GM21447 (cell line): ENCODE data around the gene MTUS2.
"Not testable (repeated sequence)": the region's sequence is repeated elsewhere in the genome, so short reads cannot be mapped to it uniquely, and the experiment has no call there.

Experiments used
- ATAC-seq: cut with Tn5 transposase; IDR thresholded peaks from one replicate; pipeline ENCODE4 v1.9.1; 2021; ENCODE audit not compliant: unreplicated experiment

Gene MTUS2

GRCh38 chr13:29210676-29211075, 390.5 kb downstream of the MTUS2 start:
- no peak for ATAC-seq

- not testable (repeated sequence) for ATAC-seq
Observed at GRCh38 chr13:29211162-29211561, 391.0 kb downstream of the MTUS2 start.

GRCh38 chr13:29222458-29222857, 402.3 kb downstream of the MTUS2 start:
- ATAC-seq: no peak

- no peak for ATAC-seq
Observed at GRCh38 chr13:29224206-29224605, 404.1 kb downstream of the MTUS2 start.

- no peak for ATAC-seq
Observed at GRCh38 chr13:29227576-29227975, 407.4 kb downstream of the MTUS2 start.

- ATAC-seq: no peak
Observed at GRCh38 chr13:29230299-29230845, 410.2 kb downstream of the MTUS2 start.

GRCh38 chr13:29239653-29240525, 419.8 kb downstream of the MTUS2 start:
- ATAC-seq: no peak

- ATAC-seq: no peak
Observed at GRCh38 chr13:29254626-29255370, 434.7 kb downstream of the MTUS2 start.

GRCh38 chr13:29255567-29255966, 435.4 kb downstream of the MTUS2 start:
- no peak for ATAC-seq

- no peak for ATAC-seq
Observed at GRCh38 chr13:29260684-29261083, 440.5 kb downstream of the MTUS2 start.

- ATAC-seq: no peak
Observed at GRCh38 chr13:29266261-29266660, 446.1 kb downstream of the MTUS2 start.

- no peak for ATAC-seq
Observed at GRCh38 chr13:29266756-29267733, 446.9 kb downstream of the MTUS2 start.

GRCh38 chr13:29270271-29270985, 450.3 kb downstream of the MTUS2 start:
- no peak for ATAC-seq

GRCh38 chr13:29271606-29272005, 451.5 kb downstream of the MTUS2 start:
- ATAC-seq: no peak

GRCh38 chr13:29279356-29280254, 459.5 kb downstream of the MTUS2 start:
- ATAC-seq: no peak

GRCh38 chr13:29281932-29282495, 461.9 kb downstream of the MTUS2 start:
- no peak for ATAC-seq

- ATAC-seq: no peak
Observed at GRCh38 chr13:29284726-29285125, 464.6 kb downstream of the MTUS2 start.

GRCh38 chr13:29287237-29287636, 467.1 kb downstream of the MTUS2 start:
- no peak for ATAC-seq

- ATAC-seq: no peak
Observed at GRCh38 chr13:29292045-29292444, 471.9 kb downstream of the MTUS2 start.
